Esophagus squamous epithelium (tissue), 4 donors: ENCODE measurements around the gene SRRM4.

Experiments
- CTCF ChIP-seq, 6 experiments: fragments of 450-650 bp in 4 of 6; fragments of 200-600 bp in 2 of 6; sonication (generic) in 2 of 6; IDR thresholded peaks; one replicate each; pipeline ENCODE4 v1.5.1; 2016 to 2019; ENCODE audit warnings: antibody characterized with exemption in 6 of 6, mild to moderate bottlenecking in 4 of 6, moderate library complexity in 4 of 6
- POLR2A ChIP-seq, 4 donors: fragments of 450-650 bp; IDR thresholded peaks; one replicate each; pipeline ENCODE4 v1.6.1; 2017; ENCODE audit warnings: antibody characterized with exemption in 4 of 4, mild to moderate bottlenecking in 4 of 4, moderate library complexity in 3 of 4

GRCh38 chr12:119167902-119168301 is 186.6 kb downstream of the SRRM4 start:
- TF ChIP-seq CTCF (IDR thresholded peaks at IDR 0.05) (no peak), POLR2A (IDR thresholded peaks at IDR 0.05) (no peak)
